ENCODE measurements around the gene LEFTY1. TPM values are rescaled to one million over a fixed set of nuclear protein-coding genes. Genes with fewer than 3 reads are reported as not detected.

LEFTY1 gene
- total and polyA plus RNA-seq, 10 donors, result 0.06 to 0.95 (median 0.34) TPM; not detected in 3

- intact Hi-C loops (cut with DNase I; ENCODE audit: low total_unique reads), result no loop called here
- Histone ChIP-seq H3K27me3 (replicated peaks in 1 of 7) (no peaks in the 10 kb centered on the region), H3K4me3 (peak overlapping the region in 7 of 8 donors; percentile 84 to 98 (median 93)), H3K4me1 (peaks cover 27 to 90% (median 54%) of the 10 kb centered on the region in 6 donors), H3K36me3 (peaks cover 0 to 34% (median 14%) of the 10 kb centered on the region in 6 donors), H3K27ac (peak overlapping the region in 7 of 8 donors; percentile 85 to 96 (median 90)), H3K9me3 (no peaks in the 10 kb centered on the region)
- peak; percentile 60 for DNase-seq
- 55 to 64% (median 58%) methylated on average over 5 of the region's 5 CpGs for WGBS, 5 donors
- TF ChIP-seq POLR2AphosphoS5 (IDR thresholded peaks at IDR 0.05) (no peak), POLR2A (IDR thresholded peaks at IDR 0.05) (no peak), CTCF (IDR thresholded peaks at IDR 0.05 in 8 of 11, conservative IDR thresholded peaks at IDR 0.05 in 3 of 11) (no peak)
Measured at GRCh38 chr1:225880636-225881035, 8.3 kb downstream of the LEFTY1 start.

GRCh38 chr1:225880222-225880588 lies 8.7 kb downstream of the LEFTY1 start:
- intact Hi-C loops (cut with DNase I; ENCODE audit: low total_unique reads), result no loop called here

GRCh38 chr1:225879521-225880221 lies 9.3 kb downstream of the LEFTY1 start:
- peak; percentile 71 for DNase-seq
- TF ChIP-seq CTCF (IDR thresholded peaks at IDR 0.05 in 8 of 11, conservative IDR thresholded peaks at IDR 0.05 in 3 of 11) (no peak), POLR2AphosphoS5 (IDR thresholded peaks at IDR 0.05) (no peak), POLR2A (IDR thresholded peaks at IDR 0.05) (no peak)
- 37 to 56% (median 55%) methylated on average over 8 of the region's 8 CpGs for WGBS, 5 donors
- intact Hi-C loops (cut with DNase I; ENCODE audit: low total_unique reads), result no loop called here
- peak overlapping the region in 4 of 8 donors; percentile 86 to 98 (median 92) for H3K4me3 ChIP-seq
- peaks cover 27 to 89% (median 55%) of the 10 kb centered on the region in 6 donors for H3K4me1 ChIP-seq
- no peaks in the 10 kb centered on the region for H3K27me3 ChIP-seq (replicated peaks in 1 of 7)
- H3K27ac ChIP-seq, result peak overlapping the region in 6 of 8 donors; percentile 25 to 96 (median 90)
- H3K36me3 ChIP-seq, result peaks cover 0 to 44% (median 23%) of the 10 kb centered on the region in 6 donors
- no peaks in the 10 kb centered on the region for H3K9me3 ChIP-seq

More at GRCh38 chr1:225880222-225880588, 8.7 kb downstream of the LEFTY1 start:
- Histone ChIP-seq H3K9me3 (no peaks in the 10 kb centered on the region), H3K4me1 (peaks cover 27 to 90% (median 54%) of the 10 kb centered on the region in 6 donors), H3K4me3 (peak overlapping the region in 7 of 8 donors; percentile 11 to 98 (median 92)), H3K27ac (peak overlapping the region in 6 of 8 donors; percentile 20 to 96 (median 90)), H3K36me3 (peaks cover 0 to 38% (median 18%) of the 10 kb centered on the region in 6 donors), H3K27me3 (replicated peaks in 1 of 7) (no peaks in the 10 kb centered on the region)
- DNase-seq, result peak; percentile 77
- WGBS, 5 donors, result 54 to 100% (median 73%) methylated on average over 2 of the region's 2 CpGs
- TF ChIP-seq POLR2A (IDR thresholded peaks at IDR 0.05) (no peak), CTCF (IDR thresholded peaks at IDR 0.05 in 8 of 11, conservative IDR thresholded peaks at IDR 0.05 in 3 of 11) (no peak), POLR2AphosphoS5 (IDR thresholded peaks at IDR 0.05) (no peak)

- no peak for TF ChIP-seq POLR2AphosphoS5 (IDR thresholded peaks at IDR 0.05)
- TF ChIP-seq CTCF (IDR thresholded peaks at IDR 0.05 in 8 of 11, conservative IDR thresholded peaks at IDR 0.05 in 3 of 11), result no peak
- TF ChIP-seq POLR2A (IDR thresholded peaks at IDR 0.05), result no peak
- intact Hi-C loops (cut with DNase I; ENCODE audit: low total_unique reads), result no loop called here
- Histone ChIP-seq H3K4me3 (no peak overlapping the region), H3K27me3 (replicated peaks in 1 of 7) (no peaks in the 10 kb centered on the region), H3K36me3 (peaks cover 0 to 58% (median 37%) of the 10 kb centered on the region in 6 donors), H3K9me3 (no peaks in the 10 kb centered on the region), H3K27ac (peak overlapping the region in 5 of 8 donors; percentile 9 to 96 (median 35)), H3K4me1 (peaks cover 27 to 89% (median 51%) of the 10 kb centered on the region in 6 donors)
- WGBS, 5 donors, result 72 to 82% (median 76%) methylated on average over 4 of the region's 4 CpGs
- DNase-seq, result peak; percentile 36
Measured at GRCh38 chr1:225878282-225878681, 10.7 kb downstream of the LEFTY1 start.
